Measurements from ENCODE around the gene C1QTNF9.

- TF ChIP-seq POLR2A (IDR thresholded peaks at IDR 0.05) (no peak), EP300 (IDR thresholded peaks at IDR 0.05) (no peak), POLR2AphosphoS5 (IDR thresholded peaks at IDR 0.05) (no peak)
- TF ChIP-seq, protein P1, sequence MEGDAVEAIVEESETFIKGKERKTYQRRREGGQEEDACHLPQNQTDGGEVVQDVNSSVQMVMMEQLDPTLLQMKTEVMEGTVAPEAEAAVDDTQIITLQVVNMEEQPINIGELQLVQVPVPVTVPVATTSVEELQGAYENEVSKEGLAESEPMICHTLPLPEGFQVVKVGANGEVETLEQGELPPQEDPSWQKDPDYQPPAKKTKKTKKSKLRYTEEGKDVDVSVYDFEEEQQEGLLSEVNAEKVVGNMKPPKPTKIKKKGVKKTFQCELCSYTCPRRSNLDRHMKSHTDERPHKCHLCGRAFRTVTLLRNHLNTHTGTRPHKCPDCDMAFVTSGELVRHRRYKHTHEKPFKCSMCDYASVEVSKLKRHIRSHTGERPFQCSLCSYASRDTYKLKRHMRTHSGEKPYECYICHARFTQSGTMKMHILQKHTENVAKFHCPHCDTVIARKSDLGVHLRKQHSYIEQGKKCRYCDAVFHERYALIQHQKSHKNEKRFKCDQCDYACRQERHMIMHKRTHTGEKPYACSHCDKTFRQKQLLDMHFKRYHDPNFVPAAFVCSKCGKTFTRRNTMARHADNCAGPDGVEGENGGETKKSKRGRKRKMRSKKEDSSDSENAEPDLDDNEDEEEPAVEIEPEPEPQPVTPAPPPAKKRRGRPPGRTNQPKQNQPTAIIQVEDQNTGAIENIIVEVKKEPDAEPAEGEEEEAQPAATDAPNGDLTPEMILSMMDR (IDR thresholded peaks at IDR 0.05), result no peak
Observed at GRCh38 chr13:24348385-24348784, 39.0 kb downstream of the C1QTNF9 start.
